ENCODE data around the gene ATP6V0A4.

DNA sequence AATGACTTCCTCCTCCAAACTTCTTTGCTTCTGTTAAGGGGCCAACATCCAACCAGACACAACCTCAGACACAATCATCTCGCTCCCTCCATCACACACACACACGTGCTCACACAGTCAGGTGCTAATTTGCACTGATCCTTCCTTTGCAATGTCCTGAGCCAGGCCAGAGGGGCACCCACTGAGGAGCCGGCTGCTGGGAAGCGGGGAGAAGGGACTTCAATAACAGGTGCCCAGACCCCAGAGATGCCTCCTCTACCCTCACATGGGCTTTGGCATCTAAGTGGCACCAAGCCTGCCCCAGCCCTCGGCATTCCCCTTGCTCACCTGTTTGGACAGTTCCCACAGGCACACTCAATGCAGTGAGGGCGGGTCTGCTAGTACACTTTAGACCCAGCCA, 62.6 kb downstream of the ATP6V0A4 start:
- no peak for TF ChIP-seq ZNF121 (CRISPR knock-in tag; IDR thresholded peaks at IDR 0.05)
- TF ChIP-seq, protein P1, sequence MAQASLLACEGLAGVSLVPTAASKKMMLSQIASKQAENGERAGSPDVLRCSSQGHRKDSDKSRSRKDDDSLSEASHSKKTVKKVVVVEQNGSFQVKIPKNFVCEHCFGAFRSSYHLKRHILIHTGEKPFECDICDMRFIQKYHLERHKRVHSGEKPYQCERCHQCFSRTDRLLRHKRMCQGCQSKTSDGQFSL (CRISPR knock-in tag; IDR thresholded peaks at IDR 0.05), result no peak
- no peak for TF ChIP-seq PHF8 (CRISPR knock-in tag; IDR thresholded peaks at IDR 0.05)
- TF ChIP-seq FOXM1 (CRISPR knock-in tag; IDR thresholded peaks at IDR 0.05), result no peak
- no peak for TF ChIP-seq ZNF878 (CRISPR knock-in tag; IDR thresholded peaks at IDR 0.05)
- no peak for TF ChIP-seq HDAC2 (CRISPR knock-in tag; IDR thresholded peaks at IDR 0.05)
- TF ChIP-seq NR2F2 (IDR thresholded peaks at IDR 0.05; ENCODE audit: borderline replicate concordance, low read depth), result no peak
- TF ChIP-seq ZNF143 (CRISPR knock-in tag; IDR thresholded peaks at IDR 0.05), result no peak
- no peak for TF ChIP-seq RFX5 (IDR thresholded peaks at IDR 0.05; ENCODE audit: low read depth, low read length)
- no peak for TF ChIP-seq BHLHE40 (IDR thresholded peaks at IDR 0.05; ENCODE audit: low read length)

All from HepG2 (cell line).